Endothelial cell of umbilical vein (primary cell): ENCODE results near the gene RBM20. TPM values are rescaled to one million over a fixed set of nuclear protein-coding genes. Genes with fewer than 3 reads are reported as not detected.
"Not testable (repeated sequence)": the region's sequence is repeated elsewhere in the genome, so short reads cannot be mapped to it uniquely, and the experiment has no call there.

ENCODE experiments used
- BruUV-seq: library from RNA; stranded (reverse); fragments of 400-500 nt; replicated peaks from 2 replicates; lab custom pipeline; 2021; lab: Mats Ljungman, UMichigan
- CTCF ChIA-PET: fragments of 300-600, 350-600 bp; sonication (Branson Sonifier 250); formaldehyde crosslinking; loops from one replicate; lab custom pipeline; 2021; ENCODE audit warnings: antibody characterized with exemption, inconsistent platforms; lab: Charles Lee
- POLR2A ChIA-PET: fragments of 300-600, 350-600 bp; sonication (Branson Sonifier 250); formaldehyde crosslinking; loops from one replicate; lab custom pipeline; 2021; ENCODE audit warnings: antibody characterized with exemption, inconsistent platforms; lab: Charles Lee
- DNase-seq: peaks from one replicate; pipeline ENCODE4 v3.0.0-alpha.2; 2011; ENCODE audit warnings: low read depth, low spot score
- FAIRE-seq: peaks from 2 replicates; lab custom pipeline; 2011; peaks lifted over from hg19 to GRCh38; lab: Jason Lieb, UNC
- H2AFZ ChIP-seq: 2 replicates; pipeline ENCODE4 v1.6.0; 2012; ENCODE audit warnings: low read depth, low read length, control low read depth, inconsistent platforms
- H3K27ac ChIP-seq: 2 replicates; pipeline ENCODE4 v1.5.1; 2011; ENCODE audit warnings: low read depth, mild to moderate bottlenecking, control low read depth, low read length, moderate library complexity; ENCODE audit not compliant: insufficient read depth
- H3K27me3 ChIP-seq, 2 experiments: 2 replicates each; pipeline versions ENCODE4 v1.6.0 to v1.6.1; 2011; ENCODE audit warnings: low read length in 2 of 2, mixed read lengths in 1 of 2; ENCODE audit not compliant: control insufficient read depth in 2 of 2, insufficient read depth in 2 of 2
- H3K36me3 ChIP-seq, 2 experiments: 2 replicates in 1 of 2; 3 replicates in 1 of 2; pipeline ENCODE4 v1.5.1; 2011; ENCODE audit warnings: low read length in 2 of 2, mild to moderate bottlenecking in 1 of 2, moderate library complexity in 1 of 2; ENCODE audit not compliant: control insufficient read depth in 2 of 2, insufficient read depth in 2 of 2; ENCODE audit errors: extremely low read depth in 1 of 2
- H3K4me1 ChIP-seq: 3 replicates; pipeline ENCODE4 v1.5.1; 2011; ENCODE audit warnings: mild to moderate bottlenecking, low read length; ENCODE audit not compliant: control insufficient read depth, insufficient read depth; ENCODE audit errors: extremely low read depth
- H3K4me2 ChIP-seq: 2 replicates; pipeline ENCODE4 v1.6.1; 2011; ENCODE audit warnings: low read length, control low read depth, mixed read lengths; ENCODE audit not compliant: insufficient read depth
- H3K4me3 ChIP-seq, 3 experiments: fragments of 200-600 bp in 1 of 3; sonication (generic), shearing (Covaris generic) in 1 of 3; replicated peaks in 1 of 3; 2 replicates each; pipeline ENCODE4 v1.5.1; 2011 to 2016; ENCODE audit warnings: control low read depth in 3 of 3, low read length in 3 of 3, mild to moderate bottlenecking in 2 of 3, inconsistent platforms in 1 of 3, low read depth in 1 of 3, moderate library complexity in 1 of 3; ENCODE audit not compliant: insufficient read depth in 1 of 3
- H3K79me2 ChIP-seq: 2 replicates; pipeline ENCODE4 v1.6.0; 2012; ENCODE audit warnings: low read length, inconsistent platforms; ENCODE audit not compliant: control insufficient read depth, insufficient read depth
- H3K9ac ChIP-seq: replicated peaks from 2 replicates; pipeline ENCODE3; 2011; ENCODE audit warnings: low read length, control low read depth; ENCODE audit not compliant: insufficient read depth; ENCODE audit errors: extremely low read depth
- H3K9me1 ChIP-seq: replicated peaks from 3 replicates; pipeline ENCODE4 v1.6.0; 2011; ENCODE audit warnings: mild to moderate bottlenecking, low read length; ENCODE audit not compliant: control insufficient read depth, insufficient read depth; ENCODE audit errors: extremely low read depth
- H3K9me3 ChIP-seq: replicated peaks from 2 replicates; pipeline ENCODE4 v1.5.1; 2012; ENCODE audit warnings: low read length, inconsistent platforms; ENCODE audit not compliant: control insufficient read depth, insufficient read depth
- H4K20me1 ChIP-seq: replicated peaks from 2 replicates; pipeline ENCODE3; 2011; ENCODE audit warnings: mild to moderate bottlenecking, low read length; ENCODE audit not compliant: control insufficient read depth, insufficient read depth; ENCODE audit errors: extremely low read depth
- POLR2AphosphoS5 ChIP-seq: IDR thresholded peaks from 2 replicates; pipeline ENCODE4 v1.6.1; 2012; ENCODE audit warnings: low read depth, mild to moderate bottlenecking, control low read depth, low read length, moderate library complexity; ENCODE audit not compliant: insufficient read depth
- dilution Hi-C: fragments of 300-500 bp; cut with MboI; formaldehyde crosslinking; loops from one replicate; pipeline ENCODE4 v1.15.0; 2019; ENCODE audit warnings: low sequenced_read_pairs; ENCODE audit not compliant: extremely low pct_ligation_motif_present
- intact Hi-C: fragments of 100-400 bp; cut with micrococcal nuclease; formaldehyde crosslinking; loops from one replicate; pipeline ENCODE4 v1.10.0; 2022
- polyA plus RNA-seq, 4 experiments: library from polyadenylated mRNA; depleted of rRNA in 3 of 4; stranded (reverse) in 3 of 4; unstranded in 1 of 4; fragments of >200 nt; gene quantifications; 2 replicates each; pipeline versions ENCODE4 v1.2.1 to v1.2.3, GENCODE V29; 2011 to 2012; ENCODE audit warnings: missing spikeins in 1 of 4
- total RNA-seq: library from RNA; stranded (reverse); gene quantifications from 2 replicates; pipeline ENCODE4 v1.2.3, GENCODE V29; 2021

RBM20 gene
- total and polyA plus RNA-seq, 2 donors (not counting 3 experiments of a cell fraction or from before 2014, with no cell fraction given): 0.04 TPM; not detected in 1

DNA sequence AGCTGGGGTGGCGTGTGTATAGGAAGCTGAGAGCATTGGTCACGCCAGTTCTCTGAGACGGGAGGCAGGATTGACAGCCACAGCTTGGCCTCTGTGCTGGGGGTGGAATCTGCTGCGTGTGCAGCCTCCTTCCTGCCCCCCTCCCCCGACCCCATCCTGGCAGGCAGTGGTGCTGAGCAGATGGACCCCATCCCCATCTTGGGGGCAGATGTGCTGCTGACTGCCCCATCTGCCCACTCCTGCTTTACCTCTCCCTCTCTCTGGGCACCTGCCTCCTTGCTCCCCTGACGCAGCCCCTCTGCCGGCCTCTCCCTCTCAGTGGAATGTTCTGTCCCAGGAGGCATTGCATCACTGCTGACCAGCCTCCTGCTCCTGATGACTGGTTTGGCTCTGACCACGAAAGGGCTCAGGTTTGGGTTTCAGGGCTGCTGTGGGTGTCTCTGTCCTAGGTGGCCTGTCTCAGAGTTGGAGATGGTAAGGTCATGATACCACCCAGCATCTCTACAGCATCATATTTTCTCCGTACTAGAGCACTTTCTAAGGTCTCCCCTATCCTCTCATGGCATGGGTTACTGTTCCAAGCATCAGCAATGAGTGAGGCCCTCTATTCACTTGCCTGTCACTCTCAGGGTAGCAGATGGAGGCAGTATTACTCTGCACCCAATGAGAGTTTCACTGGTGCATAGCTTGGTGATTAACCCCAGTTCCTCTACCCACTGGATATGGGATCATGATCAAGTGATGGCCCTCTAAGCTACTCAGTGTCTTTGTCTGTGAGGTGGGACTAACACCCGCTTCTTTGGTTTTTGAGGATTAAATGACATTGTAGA is 81.9 kb downstream of the RBM20 start:
- ChIA-PET CTCF (no interaction called here), POLR2A (no interaction called here)
- TF ChIP-seq POLR2AphosphoS5: no peak
- Histone ChIP-seq H3K4me1 (no peaks in the 10 kb centered on the region), H3K27me3 (peaks cover 0 to 6% of the 10 kb centered on the region in 2 experiments), H3K9ac (no peak overlapping the region), H2AFZ (no peak overlapping the region), H3K9me3 (no peaks in the 10 kb centered on the region), H3K79me2 (no peaks in the 10 kb centered on the region), H3K4me2 (no peak overlapping the region), H4K20me1 (no peaks in the 10 kb centered on the region), H3K9me1 (no peaks in the 10 kb centered on the region), H3K4me3 (no peak overlapping the region), H3K36me3 (no peaks in the 10 kb centered on the region), H3K27ac (no peak overlapping the region)
- intact Hi-C loops (no loop called here), dilution Hi-C loops (no loop called here)
- no peak for FAIRE-seq
- DNase-seq: no peak
- BruUV-seq: no TSS peak

DNA sequence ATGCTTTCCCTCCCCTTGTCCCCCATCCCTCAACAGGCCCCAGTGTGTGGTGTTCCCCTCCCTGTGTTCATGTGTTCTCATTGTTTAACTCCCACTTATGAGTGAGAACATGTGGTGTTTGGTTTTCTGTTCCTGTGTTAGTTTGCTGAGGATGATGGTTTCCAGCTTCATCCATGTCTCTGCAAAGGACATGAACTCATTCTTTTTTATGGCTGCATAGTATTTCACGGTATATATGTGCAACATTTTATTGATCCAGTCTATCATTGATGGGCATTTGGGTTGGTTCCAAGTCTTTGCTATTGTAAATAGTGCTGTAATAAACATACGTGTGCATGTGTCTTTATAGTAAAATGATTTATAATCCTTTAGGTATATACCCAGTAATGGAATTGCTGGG is 83.6 kb downstream of the RBM20 start:
- H3K9me3 ChIP-seq, H3K4me2 ChIP-seq, intact Hi-C loops, POLR2A ChIA-PET, H3K27ac ChIP-seq, H3K9me1 ChIP-seq, H2AFZ ChIP-seq, H3K27me3 ChIP-seq, H3K9ac ChIP-seq, DNase-seq, H3K4me1 ChIP-seq, H3K36me3 ChIP-seq, BruUV-seq, H3K79me2 ChIP-seq, H4K20me1 ChIP-seq, FAIRE-seq, H3K4me3 ChIP-seq, dilution Hi-C loops, CTCF ChIA-PET: not testable (repeated sequence)
